Measurements from ENCODE around the gene DIS3L2.

The DIS3L2 gene

GRCh38 chr2:232304236-232304635, 342.7 kb downstream of the DIS3L2 start:
- peaks cover 20% of the 10 kb centered on the region for H3K4me1 ChIP-seq (ENCODE audit: insufficient read depth, low read length, poor library complexity, severe bottlenecking)
- H3K9me3 ChIP-seq (ENCODE audit: insufficient read depth, low read depth, low read length) = no peaks in the 10 kb centered on the region; the same call in 1 of the 2 replicates

GRCh38 chr2:232306741-232307305, 345.3 kb downstream of the DIS3L2 start:
- Histone ChIP-seq H4K20me1 (ENCODE audit: insufficient read depth, low read length, poor library complexity, severe bottlenecking) (no peaks in the 10 kb centered on the region), H3K9me2 (replicated peaks; ENCODE audit: low read depth, low read length) (no peaks in the 10 kb centered on the region), H3F3A (ENCODE audit: low read depth) (no peaks in the 10 kb centered on the region), H3K9ac (ENCODE audit: low read depth, low read length, poor library complexity, severe bottlenecking) (no peak overlapping the region), H3K27me3 (ENCODE audit: insufficient read depth, low read length, poor library complexity, severe bottlenecking) (no peaks in the 10 kb centered on the region), H3K4me2 (ENCODE audit: low read depth, low read length, poor library complexity, severe bottlenecking) (no peak overlapping the region), H3K36me3 (ENCODE audit: insufficient read depth, low read length) (peaks cover 21% of the 10 kb centered on the region; the same call in 1 of the 2 replicates), H3K79me2 (ENCODE audit: insufficient read depth, low read length) (no peaks in the 10 kb centered on the region), H3K4me3 (ENCODE audit: low read length, poor library complexity, severe bottlenecking) (no peak overlapping the region), H2AFZ (ENCODE audit: low read length) (no peak overlapping the region), H3K9me3 (ENCODE audit: insufficient read depth, low read depth, low read length) (peaks cover under 1% of the 10 kb centered on the region; the same call in 1 of the 2 replicates), H3K4me1 (ENCODE audit: insufficient read depth, low read length, poor library complexity, severe bottlenecking) (peaks cover 28% of the 10 kb centered on the region)
- no peak for TF ChIP-seq EZH2phosphoT487 (IDR thresholded peaks at IDR 0.05; ENCODE audit: borderline replicate concordance)
- TF ChIP-seq CTCF (conservative IDR thresholded peaks at IDR 0.05; ENCODE audit: low read length) = no peak

More at GRCh38 chr2:232304236-232304635, 342.7 kb downstream of the DIS3L2 start:
- Histone ChIP-seq H3K9ac (ENCODE audit: low read depth, low read length, poor library complexity, severe bottlenecking) (no peak overlapping the region), H4K20me1 (ENCODE audit: insufficient read depth, low read length, poor library complexity, severe bottlenecking) (no peaks in the 10 kb centered on the region), H3K4me3 (ENCODE audit: low read length, poor library complexity, severe bottlenecking) (no peak overlapping the region), H3K36me3 (ENCODE audit: insufficient read depth, low read length) (peaks cover 27% of the 10 kb centered on the region; the same call in 1 of the 2 replicates), H3K79me2 (ENCODE audit: insufficient read depth, low read length) (no peaks in the 10 kb centered on the region), H3K9me2 (replicated peaks; ENCODE audit: low read depth, low read length) (no peaks in the 10 kb centered on the region), H3K27me3 (ENCODE audit: insufficient read depth, low read length, poor library complexity, severe bottlenecking) (no peaks in the 10 kb centered on the region), H3K4me2 (ENCODE audit: low read depth, low read length, poor library complexity, severe bottlenecking) (no peak overlapping the region), H2AFZ (ENCODE audit: low read length) (no peak overlapping the region), H3F3A (ENCODE audit: low read depth) (no peaks in the 10 kb centered on the region)
- TF ChIP-seq CTCF (conservative IDR thresholded peaks at IDR 0.05; ENCODE audit: low read length) (no peak), EZH2phosphoT487 (IDR thresholded peaks at IDR 0.05; ENCODE audit: borderline replicate concordance) (no peak)

GRCh38 chr2:232307854-232308253, 346.3 kb downstream of the DIS3L2 start:
- H3F3A ChIP-seq (ENCODE audit: low read depth) = no peaks in the 10 kb centered on the region

More at GRCh38 chr2:232307854-232308253, 346.3 kb downstream of the DIS3L2 start:
- H3K4me1 ChIP-seq (ENCODE audit: insufficient read depth, low read length, poor library complexity, severe bottlenecking) = peaks cover 28% of the 10 kb centered on the region
- H2AFZ ChIP-seq (ENCODE audit: low read length) = no peak overlapping the region
- H4K20me1 ChIP-seq (ENCODE audit: insufficient read depth, low read length, poor library complexity, severe bottlenecking) = no peaks in the 10 kb centered on the region
- no peak overlapping the region for H3K9ac ChIP-seq (ENCODE audit: low read depth, low read length, poor library complexity, severe bottlenecking)
- no peaks in the 10 kb centered on the region for H3K27me3 ChIP-seq (ENCODE audit: insufficient read depth, low read length, poor library complexity, severe bottlenecking)
- no peak overlapping the region for H3K4me3 ChIP-seq (ENCODE audit: low read length, poor library complexity, severe bottlenecking)
- no peaks in the 10 kb centered on the region for H3K9me2 ChIP-seq (replicated peaks; ENCODE audit: low read depth, low read length)
- no peak overlapping the region for H3K4me2 ChIP-seq (ENCODE audit: low read depth, low read length, poor library complexity, severe bottlenecking)
- no peaks in the 10 kb centered on the region for H3K79me2 ChIP-seq (ENCODE audit: insufficient read depth, low read length)
- peaks cover 21% of the 10 kb centered on the region; the same call in 1 of the 2 replicates for H3K36me3 ChIP-seq (ENCODE audit: insufficient read depth, low read length)
- H3K9me3 ChIP-seq (ENCODE audit: insufficient read depth, low read depth, low read length) = peaks cover 11% of the 10 kb centered on the region
- TF ChIP-seq EZH2phosphoT487 (IDR thresholded peaks at IDR 0.05; ENCODE audit: borderline replicate concordance) (no peak), CTCF (conservative IDR thresholded peaks at IDR 0.05; ENCODE audit: low read length) (no peak)
